Right lobe of liver (tissue), 4 donors: Measurements from ENCODE around the gene TSPAN33.

Source experiments
- CTCF ChIP-seq, 4 donors: fragments of 200-600 bp in 3 of 4; fragments of 450-650 bp in 1 of 4; IDR thresholded peaks; one replicate each; pipeline versions ENCODE4 v1.5.1 to v1.8.0; 2016 to 2022; ENCODE audit warnings: antibody characterized with exemption in 4 of 4, mild to moderate bottlenecking in 2 of 4
- POLR2A ChIP-seq: fragments of 450-650 bp; IDR thresholded peaks from one replicate; pipeline ENCODE4 v1.6.1; 2017; ENCODE audit warnings: antibody characterized with exemption, mild to moderate bottlenecking
- donor health status: DM: no; HTN: no; CAD: no.
- donor health status: DM: no; HTN: no; CAD: no.
- donor health status: DM: no; HTN: yes; CAD: no.

- TF ChIP-seq CTCF (IDR thresholded peaks at IDR 0.05): no peak
- TF ChIP-seq POLR2A: no peak
These were observed 17.2 kb downstream of the TSPAN33 start for GRCh38 chr7:129161524-129162225.
